MM.1S (cell line): ENCODE data around the gene ACOT9.

Experiments used
- DNase-seq: peaks from one replicate; pipeline ENCODE4 v3.0.0-alpha.2; 2015
- H2AFZ ChIP-seq: fragments of 300-600 bp; sonication (generic); 2 replicates; pipeline ENCODE4 v1.6.0; 2016; ENCODE audit warnings: antibody characterized with exemption, low read length
- H3F3A ChIP-seq: fragments of 300-600 bp; sonication (generic); 2 replicates; pipeline ENCODE4 v1.6.1; 2016; ENCODE audit warnings: mild to moderate bottlenecking, antibody characterized with exemption, low read length, moderate library complexity, mixed read lengths; ENCODE audit not compliant: insufficient read depth
- H3K27ac ChIP-seq: fragments of 300-600 bp; sonication (generic); 2 replicates; pipeline ENCODE4 v1.5.1; 2016; ENCODE audit warnings: mild to moderate bottlenecking, low read length
- H3K27me3 ChIP-seq: fragments of 300-600 bp; sonication (generic); replicated peaks from 2 replicates; pipeline ENCODE4 v1.6.0; 2016; ENCODE audit warnings: low read length; ENCODE audit not compliant: insufficient read depth
- H3K36me3 ChIP-seq: fragments of 300-600 bp; sonication (generic); replicated peaks from 2 replicates; pipeline ENCODE4 v1.6.1; 2016; ENCODE audit warnings: mild to moderate bottlenecking, low read length, mixed read lengths; ENCODE audit not compliant: insufficient read depth
- H3K4me1 ChIP-seq: fragments of 300-600 bp; sonication (generic); 2 replicates; pipeline ENCODE4 v1.6.1; 2016; ENCODE audit warnings: low read length, mixed read lengths
- H3K4me2 ChIP-seq: fragments of 300-600 bp; sonication (generic); 2 replicates; pipeline ENCODE4 v1.6.0; 2016; ENCODE audit warnings: low read depth, low read length
- H3K4me3 ChIP-seq: fragments of 300-600 bp; sonication (generic); 2 replicates; pipeline ENCODE4 v1.5.1; 2016; ENCODE audit warnings: low read length, mixed read lengths
- H3K79me2 ChIP-seq: fragments of 300-600 bp; sonication (generic); 2 replicates; pipeline ENCODE4 v1.6.1; 2016; ENCODE audit warnings: mixed run types, low read length, mixed read lengths
- H3K9ac ChIP-seq: fragments of 300-600 bp; sonication (generic); 2 replicates; pipeline ENCODE4 v1.6.1; 2016; ENCODE audit warnings: low read length, mixed read lengths
- H3K9me2 ChIP-seq: fragments of 300-600 bp; sonication (generic); replicated peaks from 2 replicates; pipeline ENCODE4 v1.6.1; 2016; ENCODE audit warnings: mild to moderate bottlenecking, low read length, mixed read lengths; ENCODE audit not compliant: insufficient read depth
- H3K9me3 ChIP-seq: fragments of 300-600 bp; sonication (generic); replicated peaks from 2 replicates; pipeline ENCODE4 v1.6.1; 2016; ENCODE audit warnings: mild to moderate bottlenecking, low read length, mixed read lengths; ENCODE audit not compliant: insufficient read depth
- H4K20me1 ChIP-seq: fragments of 300-600 bp; sonication (generic); 2 replicates; pipeline ENCODE4 v1.6.1; 2016; ENCODE audit warnings: mild to moderate bottlenecking, low read length, moderate library complexity, mixed read lengths; ENCODE audit not compliant: insufficient read depth
- CTCF ChIP-seq: fragments of 300-600 bp; sonication (generic); IDR thresholded peaks from 2 replicates; pipeline ENCODE4 v1.5.1; 2016; ENCODE audit warnings: antibody characterized with exemption, low read length, mixed read lengths
- EZH2 ChIP-seq: fragments of 300-600 bp; sonication (generic); optimal IDR thresholded peaks from 2 replicates; pipeline ENCODE3; 2017; ENCODE audit warnings: low read depth, mild to moderate bottlenecking, antibody characterized with exemption, low read length, mixed read lengths
- EZH2phosphoT487 ChIP-seq: fragments of 300-600 bp; sonication (generic); IDR thresholded peaks from 2 replicates; pipeline ENCODE4 v1.6.1; 2018; ENCODE audit warnings: antibody characterized with exemption, low read length

Gene ACOT9

GRCh38 chrX:23659339-23659738 lies 83.7 kb downstream of the ACOT9 start:
- Histone ChIP-seq H2AFZ (no peak overlapping the region), H3K27ac (no peak overlapping the region), H3K4me2 (no peak overlapping the region), H3K4me1 (peaks cover 9% of the 10 kb centered on the region), H4K20me1 (no peaks in the 10 kb centered on the region), H3K9ac (no peak overlapping the region), H3K79me2 (no peaks in the 10 kb centered on the region), H3K36me3 (no peaks in the 10 kb centered on the region), H3K27me3 (no peaks in the 10 kb centered on the region), H3K9me3 (no peaks in the 10 kb centered on the region), H3K9me2 (no peaks in the 10 kb centered on the region), H3F3A (no peaks in the 10 kb centered on the region), H3K4me3 (no peak overlapping the region)
- DNase-seq = no peak
- TF ChIP-seq EZH2 (no peak), EZH2phosphoT487 (no peak), CTCF (no peak)

- no peaks in the 10 kb centered on the region for H3K36me3 ChIP-seq
- H3K9ac ChIP-seq = no peak overlapping the region
- H3K4me2 ChIP-seq = no peak overlapping the region
- DNase-seq = no peak
- H3K9me2 ChIP-seq = no peaks in the 10 kb centered on the region
- no peak overlapping the region for H2AFZ ChIP-seq
- no peak overlapping the region for H3K27ac ChIP-seq
- no peaks in the 10 kb centered on the region for H3K9me3 ChIP-seq
- TF ChIP-seq EZH2 = no peak
- no peak for TF ChIP-seq EZH2phosphoT487
- TF ChIP-seq CTCF = no peak
- H3K4me3 ChIP-seq = no peak overlapping the region
- no peaks in the 10 kb centered on the region for H3K4me1 ChIP-seq
- no peaks in the 10 kb centered on the region for H3K79me2 ChIP-seq
- H3K27me3 ChIP-seq = no peaks in the 10 kb centered on the region
- H4K20me1 ChIP-seq = no peaks in the 10 kb centered on the region
- no peaks in the 10 kb centered on the region for H3F3A ChIP-seq
Measured at GRCh38 chrX:23656684-23657083, 86.4 kb downstream of the ACOT9 start.

- no peak overlapping the region for H3K4me2 ChIP-seq
- H3K79me2 ChIP-seq = no peaks in the 10 kb centered on the region
- H3K4me1 ChIP-seq = no peaks in the 10 kb centered on the region
- no peaks in the 10 kb centered on the region for H3K9me3 ChIP-seq
- no peak overlapping the region for H3K9ac ChIP-seq
- H3K4me3 ChIP-seq = no peak overlapping the region
- H3F3A ChIP-seq = no peaks in the 10 kb centered on the region
- no peak overlapping the region for H3K27ac ChIP-seq
- no peaks in the 10 kb centered on the region for H3K36me3 ChIP-seq
- H3K27me3 ChIP-seq = no peaks in the 10 kb centered on the region
- no peak overlapping the region for H2AFZ ChIP-seq
- DNase-seq = no peak
- no peaks in the 10 kb centered on the region for H3K9me2 ChIP-seq
- H4K20me1 ChIP-seq = no peaks in the 10 kb centered on the region
- TF ChIP-seq EZH2phosphoT487 = no peak
- no peak for TF ChIP-seq EZH2
- no peak for TF ChIP-seq CTCF
Measured at GRCh38 chrX:23656091-23656490, 87.0 kb downstream of the ACOT9 start.
